ENCODE measurements around the gene MTRR. TPM values are rescaled to one million over a fixed set of nuclear protein-coding genes. Genes with fewer than 3 reads are reported as not detected.

MTRR gene
- polyA plus RNA-seq (2011; rRNA removed) (44.1 and 50.0 TPM in 2 replicates), polyA minus RNA-seq (2011; rRNA and poly(A)+ RNA removed) (55.7 and 57.2 TPM in 2 replicates)

GRCh38 chr5:7868773-7869473 is at the start of gene MTRR, which contains the start of gene FASTKD3:
Gene MTRR, plus strand, starts transcription at chr5:7869148. Its CDS starts 1,647 bp downstream, at chr5:7870795.
Gene FASTKD3, minus strand, starts transcription at chr5:7869031. Its CDS starts 948 bp downstream, at chr5:7868083.
- peak; percentile 81 for DNase-seq (ENCODE audit: low read depth, low spot score)
- H3K27me3 ChIP-seq (ENCODE audit: control insufficient read depth, insufficient read depth, low read length): no peaks in the 10 kb centered on the region
- no peak for TF ChIP-seq CTCF (IDR thresholded peaks at IDR 0.05; ENCODE audit: low read depth, low read length)
- H3K27ac ChIP-seq (ENCODE audit: low read depth, low read length): no peak within 1 kb of the TSS
- CTCF ChIA-PET: interaction anchor here (1.0 to 12.9 kb wide), 4 partner anchors 8 to 53 kb away, joined by 3 to 102 read pairs (median 3); partner anchors contain the start of gene CFAP90
- peaks cover 3% of the 10 kb centered on the region; the same call in 1 of the 2 replicates for H3K9me3 ChIP-seq (ENCODE audit: control insufficient read depth, insufficient read depth, low read length)
- POLR2A ChIA-PET: interaction anchor here (1.0 kb wide), 2 partner anchors 18 kb away, joined by 3 to 5 read pairs; partner anchors contain the start of gene CFAP90
- H3K4me3 ChIP-seq (ENCODE audit: low read depth, low read length): peak within 1 kb of the TSS; percentile 85

- CTCF ChIA-PET: no interaction called here
- DNase-seq (ENCODE audit: low read depth, low spot score): no peak
- no peak overlapping the region for H3K4me3 ChIP-seq (ENCODE audit: low read depth, low read length)
- no peak for TF ChIP-seq CTCF (IDR thresholded peaks at IDR 0.05; ENCODE audit: low read depth, low read length)
- POLR2A ChIA-PET: no interaction called here
- H3K9me3 ChIP-seq (ENCODE audit: control insufficient read depth, insufficient read depth, low read length): no peaks in the 10 kb centered on the region
- H3K27me3 ChIP-seq (ENCODE audit: control insufficient read depth, insufficient read depth, low read length): no peaks in the 10 kb centered on the region
- H3K27ac ChIP-seq (ENCODE audit: low read depth, low read length): no peak overlapping the region
These were observed 46.5 kb upstream of the MTRR start for GRCh38 chr5:7822449-7822848.

GRCh38 chr5:7823594-7823993 is 45.4 kb upstream of the MTRR start:
- no peaks in the 10 kb centered on the region for H3K27me3 ChIP-seq (ENCODE audit: control insufficient read depth, insufficient read depth, low read length)
- ChIA-PET POLR2A (no interaction called here), CTCF (interaction anchor here (1.6 kb wide), 1 partner anchor 8 kb away, joined by 5 read pairs; no protein-coding TSS in a partner anchor)
- no peak overlapping the region for H3K27ac ChIP-seq (ENCODE audit: low read depth, low read length)
- H3K9me3 ChIP-seq (ENCODE audit: control insufficient read depth, insufficient read depth, low read length): no peaks in the 10 kb centered on the region
- no peak overlapping the region for H3K4me3 ChIP-seq (ENCODE audit: low read depth, low read length)
- no peak for TF ChIP-seq CTCF (IDR thresholded peaks at IDR 0.05; ENCODE audit: low read depth, low read length)
- DNase-seq (ENCODE audit: low read depth, low spot score): no peak

GRCh38 chr5:7824995-7825394 is 44.0 kb upstream of the MTRR start:
- H3K9me3 ChIP-seq (ENCODE audit: control insufficient read depth, insufficient read depth, low read length): no peaks in the 10 kb centered on the region
- CTCF ChIA-PET: interaction anchor here (1.6 kb wide), 1 partner anchor 10 kb away, joined by 5 read pairs; no protein-coding TSS in a partner anchor
- DNase-seq (ENCODE audit: low read depth, low spot score): no peak
- H3K4me3 ChIP-seq (ENCODE audit: low read depth, low read length): no peak overlapping the region
- TF ChIP-seq CTCF (IDR thresholded peaks at IDR 0.05; ENCODE audit: low read depth, low read length): no peak
- POLR2A ChIA-PET: no interaction called here
- no peak overlapping the region for H3K27ac ChIP-seq (ENCODE audit: low read depth, low read length)
- no peaks in the 10 kb centered on the region for H3K27me3 ChIP-seq (ENCODE audit: control insufficient read depth, insufficient read depth, low read length)

- H3K9me3 ChIP-seq (ENCODE audit: control insufficient read depth, insufficient read depth, low read length): no peaks in the 10 kb centered on the region
- ChIA-PET CTCF (no interaction called here), POLR2A (no interaction called here)
- no peaks in the 10 kb centered on the region for H3K27me3 ChIP-seq (ENCODE audit: control insufficient read depth, insufficient read depth, low read length)
- H3K4me3 ChIP-seq (ENCODE audit: low read depth, low read length): no peak overlapping the region
- no peak overlapping the region for H3K27ac ChIP-seq (ENCODE audit: low read depth, low read length)
- no peak for DNase-seq (ENCODE audit: low read depth, low spot score)
- no peak for TF ChIP-seq CTCF (IDR thresholded peaks at IDR 0.05; ENCODE audit: low read depth, low read length)
These were observed 43.3 kb upstream of the MTRR start for GRCh38 chr5:7825630-7826029.

All from AG04450 (cell line).